Stimulated activated CD4-positive, alpha-beta T cell treated with anti-CD3 and anti-CD28 coated beads, TNF-alpha, amount 100 ng/mL, for 24 hours (primary cell): Measurements from ENCODE around the gene PCDH17.

Experiments
- DNase-seq, 3 experiments: peaks; one replicate each; pipeline ENCODE4 v3.0.0-alpha.2; 2020; ENCODE audit warnings: low read depth in 3 of 3

The PCDH17 gene

DNA sequence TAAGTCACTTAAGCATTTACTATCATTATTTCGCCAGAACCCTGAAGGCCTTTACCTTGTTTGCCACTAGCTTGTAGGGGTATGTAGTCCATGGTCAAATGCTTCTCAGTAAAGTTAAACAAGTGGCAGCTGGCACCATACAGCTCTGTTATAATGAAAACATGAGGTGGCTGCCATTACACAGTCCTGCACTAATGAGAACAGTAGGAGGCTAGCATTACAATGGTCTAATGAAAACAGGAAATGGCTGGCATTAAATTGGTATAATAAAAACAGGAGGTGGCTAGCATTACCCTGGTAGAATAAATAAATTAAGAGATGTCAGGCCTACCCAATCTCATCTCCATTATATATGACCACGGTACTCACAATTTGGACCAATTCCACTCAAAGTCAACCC, 107.5 kb downstream of the PCDH17 start:
- DNase-seq = no peak

DNA sequence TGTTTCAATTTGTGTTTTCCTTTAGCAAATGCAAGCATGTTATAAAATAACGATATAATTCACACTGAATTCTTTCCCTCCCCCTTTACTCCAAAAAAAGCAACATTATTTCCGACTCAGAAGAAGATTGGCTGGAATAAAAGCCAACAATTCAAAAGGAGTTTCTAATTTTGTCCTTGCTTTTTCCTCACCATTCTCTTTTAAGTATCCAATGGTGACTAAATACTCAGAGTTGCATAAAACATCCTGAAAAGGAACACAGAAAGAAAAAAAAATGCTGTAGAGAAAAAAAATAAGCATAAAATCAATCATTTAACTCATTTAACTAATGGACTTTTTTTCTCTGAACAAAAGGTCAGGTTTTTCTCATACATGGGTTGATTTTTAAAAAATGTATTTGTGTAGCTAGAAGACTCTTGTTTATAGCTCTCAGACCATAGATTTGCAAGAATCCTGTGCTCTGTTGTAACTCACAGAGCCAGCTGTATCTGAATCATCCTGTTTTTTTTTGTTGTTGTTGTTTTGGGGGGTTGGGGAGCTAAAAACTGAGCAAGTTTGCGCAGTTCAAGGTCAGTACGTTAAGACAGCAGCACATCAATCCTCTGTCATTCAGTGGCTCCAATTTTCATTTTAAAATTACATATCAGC, 108.1 kb downstream of the PCDH17 start:
- no peak for DNase-seq

DNA sequence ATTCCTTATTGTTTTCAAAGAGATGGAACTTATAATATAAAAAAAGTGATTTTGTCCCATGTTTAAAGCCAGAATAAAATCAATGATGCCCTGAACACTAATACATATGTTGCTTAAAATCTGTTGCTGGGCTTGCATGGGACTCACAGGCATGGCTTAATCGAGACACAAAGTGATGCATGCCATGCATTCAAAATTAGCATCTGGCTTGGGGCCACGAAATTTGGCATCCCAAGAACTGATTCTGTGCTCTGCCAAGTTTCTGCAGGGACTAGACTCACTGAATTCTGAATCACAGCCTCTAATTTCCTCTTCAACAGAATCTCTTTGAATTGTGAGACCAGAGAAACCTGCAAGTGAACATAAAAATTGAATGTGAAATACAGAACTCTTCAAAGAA, 109.2 kb downstream of the PCDH17 start:
- no peak for DNase-seq

DNA sequence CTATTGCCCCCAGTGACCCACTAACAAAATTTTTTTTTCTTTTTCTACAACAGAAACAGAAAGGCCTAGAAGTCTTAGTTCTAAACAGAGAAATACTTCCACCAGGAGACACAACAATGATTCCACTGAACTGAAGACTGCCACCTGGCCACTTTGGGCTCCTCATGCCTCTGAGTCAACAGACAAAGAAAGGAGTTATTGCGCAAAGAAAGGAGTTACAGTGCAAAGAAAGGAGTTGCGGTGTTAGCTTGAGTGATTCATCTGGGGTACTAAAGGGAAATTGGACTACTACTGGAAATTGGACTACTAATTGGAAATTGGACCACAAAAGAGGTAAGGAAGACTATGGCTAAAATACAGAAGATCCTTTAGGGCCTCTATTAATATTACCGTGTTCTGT, 116.6 kb downstream of the PCDH17 start:
- no peak for DNase-seq

DNA sequence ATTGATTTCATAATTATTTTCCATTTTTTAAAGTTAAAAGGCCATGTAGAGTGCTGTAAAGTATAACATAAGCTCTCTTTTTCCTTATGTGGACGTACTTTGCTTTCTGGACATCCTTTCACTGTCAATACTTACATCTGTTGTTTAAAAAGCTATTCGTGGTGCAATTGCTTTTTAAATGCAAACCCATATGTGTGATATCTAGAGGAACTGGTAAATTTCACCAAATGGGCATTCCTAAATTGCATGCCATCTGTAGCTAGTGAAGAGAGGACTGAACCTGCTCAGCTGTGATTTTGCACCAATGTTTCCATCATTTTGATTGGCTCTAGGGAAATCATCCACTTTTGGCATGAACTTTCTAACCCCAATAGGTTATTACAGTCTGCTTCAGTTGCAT, 129.4 kb downstream of the PCDH17 start:
- no peak for DNase-seq

DNA sequence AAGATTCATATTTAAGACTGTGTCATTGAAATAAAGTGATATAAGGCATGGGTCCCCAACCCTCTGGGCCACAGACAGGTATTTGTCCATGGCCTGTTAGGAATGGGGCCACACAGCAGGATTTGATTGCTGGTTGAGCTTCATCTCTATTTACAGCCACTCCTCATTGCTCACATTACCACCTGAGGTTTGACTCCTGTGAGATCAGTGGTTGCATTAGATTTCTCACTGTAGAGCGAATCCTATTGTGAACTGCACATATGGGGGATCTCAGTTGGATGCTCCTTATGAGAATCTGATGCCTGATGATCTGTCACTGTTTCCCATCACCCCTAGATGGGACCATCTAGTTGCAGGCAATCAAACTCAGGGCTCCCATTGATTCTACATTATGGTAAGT, 132.1 kb downstream of the PCDH17 start:
- DNase-seq = no peak
